Measurements from ENCODE around the gene TPP1. TPM values are rescaled to one million over a fixed set of nuclear protein-coding genes. Genes with fewer than 3 reads are reported as not detected.

TPP1 gene
- total RNA-seq, 2 donors from 2014 or later, result 48.8 to 83.1 TPM

DNA sequence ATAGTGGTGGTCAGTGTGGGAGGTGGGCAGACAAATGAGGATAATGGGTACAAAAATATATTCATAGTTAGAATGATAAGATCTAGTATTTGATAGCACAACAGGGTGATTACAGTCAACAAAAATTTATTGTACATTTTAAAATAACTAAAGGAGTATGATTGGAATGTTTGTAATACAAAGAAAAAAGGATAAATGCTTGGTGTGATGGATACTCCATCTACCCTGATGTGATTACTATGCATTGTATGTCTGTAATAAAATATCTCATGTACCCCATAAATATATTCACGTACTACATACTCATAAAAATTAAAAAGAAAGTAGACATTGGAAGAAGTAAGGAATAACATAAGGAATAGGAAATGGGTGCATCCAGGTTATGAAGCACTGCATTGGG, 31.2 kb downstream of the TPP1 start:
- Histone ChIP-seq H3K27ac (no peak overlapping the region), H3K27me3 (no peaks in the 10 kb centered on the region), H3K9me3 (peaks cover 5 to 18% of the 10 kb centered on the region in 2 donors), H3K4me3 (no peak overlapping the region), H3K36me3 (peaks cover 14% of the 10 kb centered on the region), H3K4me1 (no peaks in the 10 kb centered on the region)
- TF ChIP-seq, protein P1, sequence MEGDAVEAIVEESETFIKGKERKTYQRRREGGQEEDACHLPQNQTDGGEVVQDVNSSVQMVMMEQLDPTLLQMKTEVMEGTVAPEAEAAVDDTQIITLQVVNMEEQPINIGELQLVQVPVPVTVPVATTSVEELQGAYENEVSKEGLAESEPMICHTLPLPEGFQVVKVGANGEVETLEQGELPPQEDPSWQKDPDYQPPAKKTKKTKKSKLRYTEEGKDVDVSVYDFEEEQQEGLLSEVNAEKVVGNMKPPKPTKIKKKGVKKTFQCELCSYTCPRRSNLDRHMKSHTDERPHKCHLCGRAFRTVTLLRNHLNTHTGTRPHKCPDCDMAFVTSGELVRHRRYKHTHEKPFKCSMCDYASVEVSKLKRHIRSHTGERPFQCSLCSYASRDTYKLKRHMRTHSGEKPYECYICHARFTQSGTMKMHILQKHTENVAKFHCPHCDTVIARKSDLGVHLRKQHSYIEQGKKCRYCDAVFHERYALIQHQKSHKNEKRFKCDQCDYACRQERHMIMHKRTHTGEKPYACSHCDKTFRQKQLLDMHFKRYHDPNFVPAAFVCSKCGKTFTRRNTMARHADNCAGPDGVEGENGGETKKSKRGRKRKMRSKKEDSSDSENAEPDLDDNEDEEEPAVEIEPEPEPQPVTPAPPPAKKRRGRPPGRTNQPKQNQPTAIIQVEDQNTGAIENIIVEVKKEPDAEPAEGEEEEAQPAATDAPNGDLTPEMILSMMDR (IDR thresholded peaks at IDR 0.05), result no peak
- no peak for DNase-seq (ENCODE audit: low spot score)

- H3K27ac ChIP-seq, result no peak overlapping the region
These were observed 31.8 kb downstream of the TPP1 start for GRCh38 chr11:6587360-6587953.

GRCh38 chr11:6586434-6587359, 32.5 kb downstream of the TPP1 start:
- H3K4me3 ChIP-seq, result peak overlapping the region in 1 of 2 donors; percentile 18
- TF ChIP-seq, protein P1 (IDR thresholded peaks at IDR 0.05), result no peak

More at GRCh38 chr11:6587360-6587953, 31.8 kb downstream of the TPP1 start:
- TF ChIP-seq, protein P1 (IDR thresholded peaks at IDR 0.05), result no peak
- Histone ChIP-seq H3K9me3 (peaks cover 5 to 24% of the 10 kb centered on the region in 2 donors), H3K36me3 (peaks cover 12% of the 10 kb centered on the region), H3K27me3 (no peaks in the 10 kb centered on the region), H3K4me1 (no peaks in the 10 kb centered on the region), H3K4me3 (no peak overlapping the region)
- no peak for DNase-seq (ENCODE audit: low spot score)

GRCh38 chr11:6584528-6584927, 34.7 kb downstream of the TPP1 start:
- DNase-seq (ENCODE audit: low spot score), result no peak
- Histone ChIP-seq H3K4me1 (no peaks in the 10 kb centered on the region), H3K36me3 (no peaks in the 10 kb centered on the region), H3K4me3 (no peak overlapping the region), H3K9me3 (peaks cover 5 to 27% of the 10 kb centered on the region in 2 donors), H3K27me3 (no peaks in the 10 kb centered on the region), H3K27ac (no peak overlapping the region)
- TF ChIP-seq, protein P1 (IDR thresholded peaks at IDR 0.05), result no peak

More at GRCh38 chr11:6586434-6587359, 32.5 kb downstream of the TPP1 start:
- H3K4me1 ChIP-seq, result no peaks in the 10 kb centered on the region
- H3K27me3 ChIP-seq, result no peaks in the 10 kb centered on the region
- no peak for DNase-seq (ENCODE audit: low spot score)
- H3K9me3 ChIP-seq, result peaks cover 5 to 27% of the 10 kb centered on the region in 2 donors
- H3K27ac ChIP-seq, result no peak overlapping the region
- H3K36me3 ChIP-seq, result peaks cover 4% of the 10 kb centered on the region

DNA sequence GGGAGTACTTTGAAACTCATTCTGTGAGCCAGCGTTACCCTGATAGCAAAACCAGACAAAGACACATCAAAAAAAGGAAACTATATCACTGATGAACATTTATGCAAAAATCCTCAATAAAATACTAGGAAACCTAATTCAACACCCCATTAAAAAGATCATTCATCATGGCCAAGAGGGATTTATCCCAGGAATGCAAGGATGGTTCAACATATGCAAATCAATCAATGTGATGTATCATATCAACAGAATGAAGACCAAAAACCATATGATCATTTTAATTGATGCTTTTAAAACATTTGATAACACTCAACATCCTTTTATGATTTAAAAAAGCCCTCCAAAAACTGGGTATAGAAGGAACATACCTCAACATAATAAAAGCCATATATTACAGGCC, 35.6 kb downstream of the TPP1 start:
- TF ChIP-seq, protein P1 (IDR thresholded peaks at IDR 0.05), result no peak
- no peak for DNase-seq (ENCODE audit: low spot score)
- no peak overlapping the region for H3K27ac ChIP-seq
- no peaks in the 10 kb centered on the region for H3K36me3 ChIP-seq
- H3K4me1 ChIP-seq, result no peaks in the 10 kb centered on the region
- peaks cover 5 to 27% of the 10 kb centered on the region in 2 donors for H3K9me3 ChIP-seq
- H3K27me3 ChIP-seq, result no peaks in the 10 kb centered on the region
- H3K4me3 ChIP-seq, result no peak overlapping the region

Data from right atrium auricular region (tissue), 2 donors.